Kidney epithelial cell (primary cell): ENCODE results near the gene APBB1IP. TPM values are rescaled to one million over a fixed set of nuclear protein-coding genes. Genes with fewer than 3 reads are reported as not detected.

Source experiments
- DNase-seq: peaks from one replicate; pipeline ENCODE4 v3.0.0-alpha.2; 2010; ENCODE audit warnings: low read depth
- H3K27me3 ChIP-seq: 2 replicates; pipeline ENCODE4 v1.6.0; 2011; ENCODE audit warnings: low read length; ENCODE audit not compliant: control insufficient read depth, insufficient read depth
- H3K36me3 ChIP-seq: 2 replicates; pipeline ENCODE4 v1.5.1; 2011; ENCODE audit warnings: low read length; ENCODE audit not compliant: control insufficient read depth, insufficient read depth
- H3K4me3 ChIP-seq: 2 replicates; pipeline ENCODE4 v1.5.1; 2011; ENCODE audit warnings: low read depth, mild to moderate bottlenecking, control low read depth, low read length
- total RNA-seq: library from RNA; depleted of rRNA; stranded (reverse); fragments of >200 nt; gene quantifications from 2 replicates; pipeline ENCODE4 v1.2.3, GENCODE V29; 2015
- TF ChIP-seq, protein P1 (sequence below): IDR thresholded peaks from 2 replicates; pipeline ENCODE4 v1.5.1; 2011; ENCODE audit warnings: mild to moderate bottlenecking, moderate library complexity, low read length, control low read depth, inconsistent platforms; ENCODE audit not compliant: insufficient read depth, poor library complexity, severe bottlenecking

The APBB1IP gene
- total RNA-seq, 1 donor from 2014 or later: 1.8 TPM

- H3K4me3 ChIP-seq: no peak overlapping the region
- DNase-seq: no peak
- TF ChIP-seq, protein P1, sequence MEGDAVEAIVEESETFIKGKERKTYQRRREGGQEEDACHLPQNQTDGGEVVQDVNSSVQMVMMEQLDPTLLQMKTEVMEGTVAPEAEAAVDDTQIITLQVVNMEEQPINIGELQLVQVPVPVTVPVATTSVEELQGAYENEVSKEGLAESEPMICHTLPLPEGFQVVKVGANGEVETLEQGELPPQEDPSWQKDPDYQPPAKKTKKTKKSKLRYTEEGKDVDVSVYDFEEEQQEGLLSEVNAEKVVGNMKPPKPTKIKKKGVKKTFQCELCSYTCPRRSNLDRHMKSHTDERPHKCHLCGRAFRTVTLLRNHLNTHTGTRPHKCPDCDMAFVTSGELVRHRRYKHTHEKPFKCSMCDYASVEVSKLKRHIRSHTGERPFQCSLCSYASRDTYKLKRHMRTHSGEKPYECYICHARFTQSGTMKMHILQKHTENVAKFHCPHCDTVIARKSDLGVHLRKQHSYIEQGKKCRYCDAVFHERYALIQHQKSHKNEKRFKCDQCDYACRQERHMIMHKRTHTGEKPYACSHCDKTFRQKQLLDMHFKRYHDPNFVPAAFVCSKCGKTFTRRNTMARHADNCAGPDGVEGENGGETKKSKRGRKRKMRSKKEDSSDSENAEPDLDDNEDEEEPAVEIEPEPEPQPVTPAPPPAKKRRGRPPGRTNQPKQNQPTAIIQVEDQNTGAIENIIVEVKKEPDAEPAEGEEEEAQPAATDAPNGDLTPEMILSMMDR: no peak
- no peaks in the 10 kb centered on the region for H3K36me3 ChIP-seq
- no peaks in the 10 kb centered on the region for H3K27me3 ChIP-seq
These were observed 43.2 kb downstream of the APBB1IP start for GRCh38 chr10:26481315-26481692.

DNA sequence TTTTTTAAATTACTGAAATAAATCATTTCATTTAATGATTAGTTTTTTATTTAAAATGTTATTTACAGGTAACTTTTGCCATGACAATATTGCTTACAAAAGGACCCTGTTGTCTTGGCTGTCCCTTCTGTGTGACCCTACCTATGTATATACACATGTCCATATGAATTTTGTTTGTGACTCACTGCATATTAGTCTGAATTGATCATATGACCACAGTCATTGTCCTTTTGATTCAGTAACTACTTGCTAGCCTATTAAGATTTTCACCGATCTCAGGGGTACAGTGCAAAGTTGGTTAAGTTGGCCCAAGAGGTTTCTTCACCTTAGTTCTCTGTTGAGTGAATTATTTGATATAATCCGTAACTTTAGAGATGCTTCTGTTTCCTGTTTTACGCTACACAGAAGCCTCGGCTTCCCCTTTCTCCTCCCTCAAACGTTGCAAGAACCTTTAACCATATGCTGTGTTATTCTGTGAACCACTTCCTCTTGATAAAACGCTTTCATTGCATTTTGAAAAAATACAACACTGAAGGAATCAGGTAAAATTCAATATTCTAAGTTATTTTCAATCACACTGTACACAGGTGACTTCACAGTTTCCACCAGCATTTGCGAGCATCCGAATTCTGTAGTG lies 43.9 kb downstream of the APBB1IP start:
- no peaks in the 10 kb centered on the region for H3K36me3 ChIP-seq
- TF ChIP-seq, protein P1: no peak
- DNase-seq: no peak
- no peak overlapping the region for H3K4me3 ChIP-seq
- H3K27me3 ChIP-seq: no peaks in the 10 kb centered on the region

GRCh38 chr10:26483554-26483953 lies 45.4 kb downstream of the APBB1IP start:
- H3K4me3 ChIP-seq: no peak overlapping the region
- TF ChIP-seq, protein P1: no peak
- H3K36me3 ChIP-seq: no peaks in the 10 kb centered on the region
- no peaks in the 10 kb centered on the region for H3K27me3 ChIP-seq
- DNase-seq: no peak

- TF ChIP-seq, protein P1: no peak
- peak; percentile 49 for DNase-seq
- no peak overlapping the region for H3K4me3 ChIP-seq
- no peaks in the 10 kb centered on the region for H3K36me3 ChIP-seq
- H3K27me3 ChIP-seq: no peaks in the 10 kb centered on the region
These were observed 47.2 kb downstream of the APBB1IP start for GRCh38 chr10:26485150-26485941.

- peak; percentile 75 for DNase-seq
- H3K4me3 ChIP-seq: no peak overlapping the region
These were observed 48.2 kb downstream of the APBB1IP start for GRCh38 chr10:26486304-26486703.

More at GRCh38 chr10:26486304-26486703, 48.2 kb downstream of the APBB1IP start:
- H3K36me3 ChIP-seq: no peaks in the 10 kb centered on the region
- TF ChIP-seq, protein P1: no peak
- H3K27me3 ChIP-seq: no peaks in the 10 kb centered on the region
